Measurements from ENCODE around the gene HDAC7.

HDAC7 gene

GRCh38 chr12:47808574-47809365, 10.9 kb downstream of the HDAC7 start:
- no peak overlapping the region for H3K4me3 ChIP-seq (ENCODE audit: low read depth, low read length)
- in situ Hi-C loops (cut with HindIII; ENCODE audit: low sequenced_read_pairs), result no loop called here
- TF ChIP-seq CTCF (IDR thresholded peaks at IDR 0.05; ENCODE audit: low read depth, low read length, missing control alignments), result peak; percentile 6
- DNase-seq (ENCODE audit: low read depth), result no peak

DNA sequence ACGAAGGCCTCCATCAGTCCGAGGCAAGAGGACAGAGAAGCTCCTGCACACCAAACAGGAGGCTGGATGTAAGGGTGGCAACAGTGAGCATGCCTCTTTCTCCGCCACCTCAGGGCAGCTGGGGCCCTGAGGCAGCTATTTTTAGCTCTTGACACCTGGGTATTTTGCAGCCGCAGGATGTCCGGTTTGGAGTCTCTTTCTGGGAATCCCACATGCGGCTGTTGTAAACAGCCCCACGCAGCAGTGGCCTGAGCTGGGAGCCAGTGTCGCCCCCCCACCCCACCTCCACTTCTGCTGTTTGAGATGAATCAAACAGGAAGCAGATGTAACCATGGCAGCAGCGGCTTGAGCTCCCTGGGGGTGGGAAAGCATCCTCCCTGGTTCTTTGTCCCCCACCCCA, 11.7 kb downstream of the HDAC7 start:
- no peak for TF ChIP-seq CTCF (IDR thresholded peaks at IDR 0.05; ENCODE audit: low read depth, low read length, missing control alignments)
- in situ Hi-C loops (cut with HindIII; ENCODE audit: low sequenced_read_pairs), result no loop called here
- no peak for DNase-seq (ENCODE audit: low read depth)
- H3K4me3 ChIP-seq (ENCODE audit: low read depth, low read length), result no peak overlapping the region

GRCh38 chr12:47807338-47807737, 12.4 kb downstream of the HDAC7 start:
- TF ChIP-seq CTCF (IDR thresholded peaks at IDR 0.05; ENCODE audit: low read depth, low read length, missing control alignments), result no peak
- no peak overlapping the region for H3K4me3 ChIP-seq (ENCODE audit: low read depth, low read length)
- in situ Hi-C loops (cut with HindIII; ENCODE audit: low sequenced_read_pairs), result no loop called here
- DNase-seq (ENCODE audit: low read depth), result no peak

GRCh38 chr12:47805417-47805816, 14.3 kb downstream of the HDAC7 start:
- TF ChIP-seq CTCF (IDR thresholded peaks at IDR 0.05; ENCODE audit: low read depth, low read length, missing control alignments), result no peak
- DNase-seq (ENCODE audit: low read depth), result no peak
- no peak overlapping the region for H3K4me3 ChIP-seq (ENCODE audit: low read depth, low read length)
- in situ Hi-C loops (cut with HindIII; ENCODE audit: low sequenced_read_pairs), result no loop called here

- no peak for TF ChIP-seq CTCF (IDR thresholded peaks at IDR 0.05; ENCODE audit: low read depth, low read length, missing control alignments)
- in situ Hi-C loops (cut with HindIII; ENCODE audit: low sequenced_read_pairs), result no loop called here
- no peak for DNase-seq (ENCODE audit: low read depth)
- H3K4me3 ChIP-seq (ENCODE audit: low read depth, low read length), result no peak overlapping the region
Measured at GRCh38 chr12:47804171-47804570, 15.5 kb downstream of the HDAC7 start.

DNA sequence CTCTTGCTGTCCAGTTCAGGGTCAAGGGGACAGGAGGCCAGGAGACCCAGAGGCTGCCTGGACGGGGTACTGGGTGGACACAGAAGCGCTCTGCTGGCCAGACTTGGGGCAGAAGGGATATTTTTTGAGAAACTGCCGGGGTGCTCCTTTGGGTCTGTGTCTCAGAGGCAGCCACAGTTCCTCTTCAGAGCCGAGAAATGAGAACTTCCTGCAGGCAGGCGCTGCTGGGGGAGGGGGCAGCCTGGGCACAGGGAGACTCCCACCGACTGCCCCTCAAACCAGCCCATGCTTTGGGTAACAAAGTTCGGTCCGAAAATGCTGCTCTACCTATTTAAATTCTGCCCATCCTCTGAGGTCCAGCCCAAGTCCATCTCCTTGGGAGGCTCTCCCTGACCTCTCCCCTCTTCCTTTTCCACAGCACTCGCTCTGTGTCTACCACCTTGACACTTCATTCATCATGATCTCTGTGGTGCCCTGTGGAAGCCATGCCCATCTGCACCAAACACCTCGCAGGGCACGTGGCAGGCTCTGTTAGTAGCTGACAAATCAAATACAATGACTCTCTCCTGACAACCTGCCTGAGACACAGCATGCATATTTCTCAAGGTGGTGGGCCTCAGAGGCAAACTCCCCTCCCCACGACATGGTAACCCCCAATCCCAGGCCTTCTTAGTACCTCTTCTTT, 16.4 kb downstream of the HDAC7 start:
- in situ Hi-C loops (cut with HindIII; ENCODE audit: low sequenced_read_pairs), result no loop called here
- no peak for DNase-seq (ENCODE audit: low read depth)
- no peak for TF ChIP-seq CTCF (IDR thresholded peaks at IDR 0.05; ENCODE audit: low read depth, low read length, missing control alignments)
- H3K4me3 ChIP-seq (ENCODE audit: low read depth, low read length), result no peak overlapping the region
